ENCODE data around the gene CIB4. TPM values are rescaled to one million over a fixed set of nuclear protein-coding genes. Genes with fewer than 3 reads are reported as not detected.
A peak's percentile ranks its signal among the peaks of the same experiment; 100 is the strongest.

The CIB4 gene
- total RNA-seq, 1 experiment from 2014 or later: not detected

- Histone ChIP-seq H3K36me3 (no peaks in the 10 kb centered on the region), H3K27me3 (peaks cover 11% of the 10 kb centered on the region), H3K4me3 (no peak overlapping the region), H3K9me3 (no peaks in the 10 kb centered on the region)
- DNase-seq: no peak
Observed at GRCh38 chr2:26607698-26608097, 33.5 kb downstream of the CIB4 start.

- H3K27me3 ChIP-seq: peaks cover 11% of the 10 kb centered on the region
- no peak for DNase-seq
- H3K36me3 ChIP-seq: no peaks in the 10 kb centered on the region
- no peaks in the 10 kb centered on the region for H3K9me3 ChIP-seq
- no peak overlapping the region for H3K4me3 ChIP-seq
Observed at GRCh38 chr2:26606847-26607190, 34.3 kb downstream of the CIB4 start.

DNA sequence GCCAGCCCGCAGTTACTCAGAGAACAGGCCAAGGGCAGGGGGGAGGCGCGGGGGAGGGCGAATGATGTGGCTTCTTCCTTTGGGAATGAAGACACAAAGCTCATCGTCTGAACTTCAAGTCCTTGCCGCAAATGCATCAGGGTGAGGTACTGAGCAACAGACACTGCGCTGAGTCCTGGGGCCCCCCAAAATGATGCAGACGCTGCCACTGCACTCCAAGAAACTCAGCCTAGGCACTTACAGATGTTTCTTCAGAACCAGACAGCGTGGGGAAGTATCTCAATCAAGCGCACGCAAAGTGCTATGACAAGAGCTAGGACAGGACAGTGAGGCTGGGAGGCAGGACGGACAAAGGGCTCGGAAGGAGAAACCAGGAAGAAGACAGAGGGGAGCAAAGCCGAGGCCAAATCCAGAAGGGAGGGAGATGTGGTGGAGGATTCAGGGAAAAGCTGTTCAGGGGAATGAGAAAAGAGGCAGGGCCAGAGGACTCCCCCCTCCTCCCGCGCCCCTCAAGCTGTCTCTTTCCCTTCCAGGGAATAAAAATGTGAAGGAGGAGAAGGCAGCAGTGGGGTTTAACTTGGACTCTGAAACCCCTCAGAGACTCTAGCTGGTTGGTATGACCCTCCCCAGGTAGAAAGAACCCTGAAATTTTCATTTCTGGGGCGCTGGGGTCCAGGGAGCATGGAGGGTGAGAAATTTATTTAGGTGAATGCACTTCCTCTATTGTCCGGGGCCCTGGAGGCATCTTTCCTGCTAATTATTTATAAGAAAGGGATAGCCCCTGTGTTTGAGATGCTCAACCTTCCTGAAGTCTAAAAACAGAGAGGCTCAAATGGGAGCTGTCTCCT is 34.9 kb downstream of the CIB4 start:
- peak; percentile 23 for DNase-seq
- Histone ChIP-seq H3K9me3 (no peaks in the 10 kb centered on the region), H3K4me3 (no peak overlapping the region), H3K27me3 (peaks cover 11% of the 10 kb centered on the region), H3K36me3 (no peaks in the 10 kb centered on the region)

- no peaks in the 10 kb centered on the region for H3K36me3 ChIP-seq
- H3K4me3 ChIP-seq: no peak overlapping the region
- DNase-seq: peak; percentile 16
- H3K27me3 ChIP-seq: peaks cover 14% of the 10 kb centered on the region
- no peaks in the 10 kb centered on the region for H3K9me3 ChIP-seq
Observed at GRCh38 chr2:26605195-26605998, 35.8 kb downstream of the CIB4 start.

GRCh38 chr2:26602575-26602974 is 38.6 kb downstream of the CIB4 start:
- Histone ChIP-seq H3K36me3 (no peaks in the 10 kb centered on the region), H3K9me3 (no peaks in the 10 kb centered on the region), H3K4me3 (no peak overlapping the region), H3K27me3 (peaks cover 15% of the 10 kb centered on the region)
- DNase-seq: no peak

DNA sequence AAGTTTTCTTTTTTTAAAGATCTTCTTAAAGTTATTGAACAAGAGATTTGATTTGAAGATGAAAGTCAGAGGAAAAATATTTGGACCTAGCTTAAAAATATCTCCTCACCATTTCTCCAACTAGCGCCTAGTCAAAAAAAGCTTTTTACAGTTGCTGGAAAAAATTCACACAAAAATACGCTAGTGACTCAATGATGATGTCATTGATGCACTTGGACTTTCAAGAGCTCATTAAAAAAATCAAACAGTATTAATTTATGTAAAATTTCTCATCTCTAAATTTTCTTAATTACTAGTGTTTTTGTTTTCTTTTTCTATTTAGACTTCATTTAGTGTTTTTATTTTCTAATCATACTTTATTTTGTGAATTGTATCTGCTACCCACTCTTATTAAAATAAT is 41.8 kb downstream of the CIB4 start:
- Histone ChIP-seq H3K9me3 (no peaks in the 10 kb centered on the region), H3K4me3 (no peak overlapping the region), H3K36me3 (no peaks in the 10 kb centered on the region), H3K27me3 (peaks cover 32% of the 10 kb centered on the region)
- no peak for DNase-seq

DNA sequence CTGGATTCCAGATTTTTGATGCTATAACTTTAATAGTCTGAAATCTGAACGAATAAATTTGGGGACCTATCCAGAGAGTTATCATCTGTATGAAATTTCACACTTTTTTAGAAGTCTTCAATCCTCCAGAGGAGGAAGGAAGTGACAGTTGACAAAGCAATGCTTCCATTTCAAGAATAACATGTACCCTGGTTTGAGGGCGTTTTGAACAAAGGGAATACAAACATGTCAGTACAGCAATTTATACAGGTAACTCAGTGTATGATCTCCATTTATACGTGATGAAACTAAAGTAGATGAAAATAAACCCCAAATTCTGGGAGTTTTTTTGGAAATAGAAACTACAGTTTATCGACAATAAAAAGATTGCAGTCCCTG is 42.2 kb downstream of the CIB4 start:
- DNase-seq: no peak

GRCh38 chr2:26598336-26598995 is 42.7 kb downstream of the CIB4 start:
- no peak for DNase-seq
- no peaks in the 10 kb centered on the region for H3K36me3 ChIP-seq
- H3K27me3 ChIP-seq: peaks cover 38% of the 10 kb centered on the region
- no peaks in the 10 kb centered on the region for H3K9me3 ChIP-seq
- H3K4me3 ChIP-seq: no peak overlapping the region

More for the DNA sequence above, 42.2 kb downstream of the CIB4 start:
- Histone ChIP-seq H3K27me3 (peaks cover 34% of the 10 kb centered on the region), H3K4me3 (no peak overlapping the region), H3K36me3 (no peaks in the 10 kb centered on the region), H3K9me3 (no peaks in the 10 kb centered on the region)

- DNase-seq: no peak
- no peaks in the 10 kb centered on the region; the same call in 1 of the 2 replicates for H3K9me3 ChIP-seq
- H3K36me3 ChIP-seq: no peaks in the 10 kb centered on the region
- H3K27me3 ChIP-seq: peaks cover 39% of the 10 kb centered on the region
- H3K4me3 ChIP-seq: no peak overlapping the region
Observed at GRCh38 chr2:26597197-26597596, 44.0 kb downstream of the CIB4 start.

DNA sequence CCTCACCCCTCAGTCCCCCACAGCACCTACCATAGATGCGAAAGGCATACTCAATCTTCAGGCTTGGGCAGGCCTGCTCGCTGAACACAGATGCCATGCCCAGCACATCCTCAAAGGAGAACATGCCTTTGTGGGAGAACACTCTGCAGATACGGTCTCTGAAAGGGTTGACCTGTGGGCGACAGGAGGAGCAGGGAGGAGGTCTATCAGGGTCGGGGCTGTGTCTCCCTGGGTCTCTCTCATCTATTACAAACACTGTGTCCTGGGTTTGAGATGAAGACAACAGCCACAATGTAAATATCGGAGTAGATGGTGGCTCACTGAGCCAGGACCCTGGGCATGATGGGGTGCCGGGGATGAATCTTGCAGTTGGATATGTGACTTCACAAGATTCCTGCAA is 46.0 kb downstream of the CIB4 start:
- Histone ChIP-seq H3K36me3 (no peaks in the 10 kb centered on the region), H3K9me3 (no peaks in the 10 kb centered on the region; the same call in 1 of the 2 replicates), H3K4me3 (no peak overlapping the region), H3K27me3 (peaks cover 36% of the 10 kb centered on the region)
- no peak for DNase-seq

GRCh38 chr2:26591619-26592505 is 49.3 kb downstream of the CIB4 start:
- Histone ChIP-seq H3K4me3 (no peak overlapping the region), H3K9me3 (no peaks in the 10 kb centered on the region; the same call in 1 of the 2 replicates), H3K27me3 (peaks cover 50% of the 10 kb centered on the region), H3K36me3 (no peaks in the 10 kb centered on the region)
- DNase-seq: no peak

DNA sequence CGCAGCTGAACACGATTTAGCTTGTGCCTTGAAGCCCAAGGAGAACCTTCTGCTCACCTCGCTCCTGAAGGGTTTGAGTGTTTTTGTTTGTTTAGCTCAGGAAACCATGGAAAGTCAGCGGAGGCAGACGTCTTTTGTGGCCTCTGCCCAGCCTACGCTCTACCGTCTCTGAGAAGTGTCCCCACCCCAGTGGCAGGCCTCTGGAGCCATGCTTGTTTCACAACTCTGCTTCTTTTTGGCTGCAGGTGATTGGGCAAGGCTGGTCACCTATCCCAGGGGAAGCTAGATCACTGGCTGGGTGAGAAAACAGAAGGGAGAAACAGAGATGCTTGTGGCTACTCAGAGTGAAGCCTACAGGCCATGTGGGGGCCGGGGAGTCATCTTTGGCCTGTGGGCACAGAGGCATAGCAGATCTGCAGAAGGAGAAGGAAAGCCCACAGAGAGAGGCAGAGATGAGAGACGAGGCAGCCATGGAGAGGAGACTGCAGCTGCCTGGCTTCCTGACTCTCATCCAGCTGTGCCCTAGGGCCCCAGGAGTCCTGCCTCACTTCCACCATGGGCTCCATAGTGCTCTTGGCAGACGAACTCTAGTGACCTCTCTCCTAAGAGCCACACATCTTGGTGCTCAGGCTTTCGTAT is 50.1 kb downstream of the CIB4 start:
- Histone ChIP-seq H3K36me3 (no peaks in the 10 kb centered on the region), H3K9me3 (no peaks in the 10 kb centered on the region; the same call in 1 of the 2 replicates), H3K4me3 (no peak overlapping the region), H3K27me3 (peaks cover 48% of the 10 kb centered on the region)
- no peak for DNase-seq

GRCh38 chr2:26590508-26590907 is 50.7 kb downstream of the CIB4 start:
- Histone ChIP-seq H3K27me3 (peaks cover 44% of the 10 kb centered on the region), H3K4me3 (no peak overlapping the region), H3K9me3 (no peaks in the 10 kb centered on the region; the same call in 1 of the 2 replicates), H3K36me3 (no peaks in the 10 kb centered on the region)
- DNase-seq: no peak

DNA sequence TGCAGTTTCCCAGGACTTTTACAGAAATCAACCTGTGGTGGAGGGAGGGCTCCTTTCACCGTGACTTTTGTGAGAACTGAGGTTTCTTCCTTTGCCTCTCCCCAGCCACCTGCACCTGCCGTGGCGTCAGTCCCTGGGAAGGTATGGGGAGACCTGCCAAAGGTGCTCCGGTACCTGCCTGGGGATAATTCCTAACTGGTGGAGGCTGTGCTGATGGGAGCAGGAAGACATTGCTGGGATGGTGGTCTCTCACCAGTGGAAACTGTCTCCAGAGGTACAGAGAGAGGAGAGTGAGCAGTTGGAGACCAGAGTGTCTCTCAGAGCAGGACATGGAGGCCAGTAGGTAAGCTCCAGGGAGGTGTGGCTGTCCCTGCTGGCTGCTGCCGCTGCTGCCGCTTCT is 52.6 kb downstream of the CIB4 start:
- DNase-seq: no peak
- Histone ChIP-seq H3K9me3 (no peaks in the 10 kb centered on the region; the same call in 1 of the 2 replicates), H3K27me3 (peaks cover 28% of the 10 kb centered on the region), H3K36me3 (no peaks in the 10 kb centered on the region), H3K4me3 (no peak overlapping the region)

GRCh38 chr2:26587994-26588393 is 53.2 kb downstream of the CIB4 start:
- Histone ChIP-seq H3K4me3 (no peak overlapping the region), H3K27me3 (peaks cover 24% of the 10 kb centered on the region), H3K36me3 (no peaks in the 10 kb centered on the region), H3K9me3 (no peaks in the 10 kb centered on the region; the same call in 1 of the 2 replicates)
- DNase-seq: no peak

DNA sequence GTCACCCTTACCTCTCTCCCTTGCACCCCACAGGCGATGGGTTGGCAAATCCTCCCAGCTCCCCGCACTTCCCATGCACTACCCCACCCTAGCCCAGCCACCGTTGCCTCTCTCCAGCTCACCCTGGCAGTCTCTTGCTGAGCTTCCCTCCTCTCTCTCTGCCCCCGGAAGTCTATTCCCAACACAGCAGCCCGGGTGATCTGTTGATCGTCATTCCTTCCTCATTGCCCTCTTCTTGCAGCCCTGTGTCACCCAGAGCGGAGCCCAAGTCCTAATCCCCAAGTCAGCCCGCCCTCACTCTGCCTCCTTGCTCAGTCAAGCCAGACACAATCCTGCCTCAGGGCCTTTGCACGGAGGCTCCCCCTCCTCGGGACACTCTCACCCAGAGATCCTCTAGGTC is 55.2 kb downstream of the CIB4 start:
- Histone ChIP-seq H3K9me3 (no peaks in the 10 kb centered on the region), H3K4me3 (no peak overlapping the region), H3K27me3 (peaks cover 21% of the 10 kb centered on the region), H3K36me3 (no peaks in the 10 kb centered on the region)
- no peak for DNase-seq

All from MG63 (cell line).